Stimulated activated CD4-positive, alpha-beta T cell treated with anti-CD3 and anti-CD28 coated beads, TNF-alpha, amount 100 ng/mL, for 48 hours (primary cell): ENCODE results near the gene OR5H1.
"Not testable (repeated sequence)": the region's sequence is repeated elsewhere in the genome, so short reads cannot be mapped to it uniquely, and the experiment has no call there.

Experiments
- DNase-seq, 3 donors: peaks; one replicate each; pipeline ENCODE4 v3.0.0-alpha.2; 2020; ENCODE audit warnings: low read depth in 3 of 3

Gene OR5H1

DNA sequence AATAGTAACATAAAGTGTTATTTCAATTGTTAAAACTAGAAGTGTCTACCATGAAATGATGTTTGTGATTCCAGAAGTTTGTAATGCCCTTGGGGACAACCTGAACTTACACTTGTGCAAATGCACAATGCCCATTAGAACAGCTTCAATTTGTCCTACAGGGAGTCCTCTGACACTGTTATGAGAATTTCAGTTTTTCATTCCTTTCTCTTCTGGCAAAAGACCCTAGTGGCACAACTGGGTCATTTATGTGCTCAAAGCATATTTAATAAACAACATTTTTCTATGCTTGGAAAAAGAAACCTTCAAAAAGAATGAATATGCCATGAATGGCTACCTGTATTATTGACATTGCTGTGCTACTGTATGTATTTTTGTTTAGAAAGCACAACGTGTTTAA lies at the start of gene OR5H1:
TSS of gene OR5H1 (plus strand) at position 301 of the 400 bp plus-strand sequence. CDS start 1,977 bp downstream, outside the sequence.
- no peak for DNase-seq

DNA sequence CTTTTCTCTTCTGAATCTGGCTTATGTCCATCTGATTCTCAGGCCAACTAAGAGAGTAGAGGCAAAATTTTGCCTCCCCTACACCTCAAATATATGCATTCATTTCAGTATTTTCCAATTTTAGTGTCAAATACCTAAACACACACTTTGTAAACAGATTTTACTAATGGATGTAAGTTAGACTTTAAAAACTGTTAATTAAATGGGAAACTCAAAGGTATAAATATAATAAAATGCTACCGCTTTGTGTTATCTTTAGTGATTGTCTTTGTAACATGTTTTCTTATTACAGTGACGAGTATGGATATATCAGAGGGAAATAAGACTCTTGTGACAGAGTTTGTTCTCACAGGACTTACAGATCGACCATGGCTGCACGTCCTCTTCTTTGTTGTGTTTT lies 43.6 kb upstream of the OR5H1 start, which contains the start of gene OR5AC2:
TSS of gene OR5AC2 (plus strand) at position 301 of the 400 bp plus-strand sequence. CDS start at position 301, 0 bp downstream.
- no peak for DNase-seq

DNA sequence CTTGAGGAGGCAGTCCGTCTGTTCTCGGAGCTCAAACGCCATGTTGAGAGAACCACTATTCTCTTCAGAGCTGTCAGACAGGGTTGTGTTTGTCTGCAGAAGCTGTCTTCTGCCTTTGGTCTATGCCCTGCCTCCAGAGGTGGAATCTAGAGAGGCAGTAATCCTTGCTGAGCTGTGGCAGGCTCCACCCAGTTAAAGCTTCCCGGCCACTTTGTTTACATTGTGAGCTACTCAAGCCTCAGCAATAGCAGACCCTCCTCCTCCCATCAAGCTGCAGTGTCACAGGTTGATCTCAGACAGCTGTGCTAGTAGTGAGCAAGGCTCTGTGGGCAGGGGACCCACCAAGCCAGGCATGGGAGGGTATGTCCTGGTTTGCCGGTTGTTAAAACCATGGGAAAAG lies 34.6 kb upstream of the OR5H1 start:
- DNase-seq: no peak

DNA sequence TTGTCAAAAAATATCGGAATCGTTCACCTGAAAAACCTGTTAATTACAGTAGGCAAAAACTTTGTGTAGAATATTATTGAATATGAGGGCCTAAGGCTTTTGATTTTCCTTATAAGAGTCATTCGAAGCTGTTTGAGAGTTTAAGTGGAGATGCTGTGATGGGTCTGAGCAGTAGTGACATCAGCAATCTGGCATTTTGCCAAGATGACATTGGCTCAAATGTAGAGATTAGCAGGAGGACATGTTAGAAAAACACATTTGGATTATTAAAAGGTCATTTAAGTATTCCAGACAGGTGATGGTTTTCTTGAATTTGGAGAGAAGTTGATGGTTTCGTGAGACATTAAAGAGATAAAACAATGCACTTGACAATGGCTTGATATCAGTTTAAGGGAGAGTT lies 30.7 kb upstream of the OR5H1 start:
- DNase-seq: no peak

DNA sequence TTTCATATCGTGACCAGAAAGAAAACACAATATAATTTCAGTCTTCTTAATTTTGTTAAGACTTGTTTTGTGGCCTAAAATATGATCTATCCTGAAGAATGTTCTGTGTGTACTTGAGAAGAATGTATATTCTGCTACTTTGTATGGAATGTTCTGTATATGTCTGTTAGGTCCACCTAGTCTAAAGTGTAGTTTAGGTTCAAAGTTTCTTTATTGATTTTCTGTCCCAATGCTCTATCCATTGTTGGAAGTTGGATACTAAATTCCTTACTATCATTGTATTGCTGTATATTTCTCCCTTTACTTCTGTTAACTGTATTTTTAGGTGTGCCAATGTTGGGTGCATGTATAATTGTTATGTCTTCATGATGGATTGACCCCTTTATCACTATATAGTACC lies 22.4 kb upstream of the OR5H1 start:
- DNase-seq: no peak

DNA sequence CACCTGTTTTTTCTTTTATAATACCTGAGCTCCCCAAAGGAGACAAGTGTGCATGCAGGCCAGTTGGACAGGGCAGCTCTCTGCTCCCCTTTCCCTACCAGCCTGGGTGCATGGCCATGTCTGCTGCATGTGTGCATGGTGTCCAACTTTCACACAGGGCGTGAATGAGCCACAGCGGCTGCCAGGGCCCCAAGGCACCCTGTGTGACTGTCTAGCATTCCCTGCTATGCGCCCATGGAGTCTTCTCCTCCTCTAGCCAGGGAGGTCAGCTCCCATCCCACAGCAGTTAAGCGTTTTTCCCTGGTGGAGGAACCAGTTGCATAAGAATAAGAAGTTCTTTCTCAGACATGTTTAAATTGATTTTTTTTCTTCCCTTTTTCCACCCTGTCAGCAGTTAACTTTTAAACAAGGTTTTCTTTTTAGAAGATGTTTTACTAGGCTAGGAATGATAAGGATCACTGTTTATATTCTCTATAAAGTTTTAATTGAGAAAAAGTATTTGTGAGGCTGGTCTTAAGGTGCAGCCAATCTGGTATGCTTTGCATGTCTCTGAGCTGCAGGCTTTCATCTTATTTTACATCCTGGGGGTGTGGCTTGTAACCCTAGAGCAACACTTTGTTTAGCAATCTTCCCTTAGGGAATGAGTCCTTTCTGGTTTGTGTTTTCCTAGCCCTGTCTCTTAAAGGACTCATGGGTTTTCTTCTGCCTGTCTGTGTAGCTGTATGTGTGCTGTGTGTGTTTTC lies 20.5 kb upstream of the OR5H1 start:
- DNase-seq: no peak

DNA sequence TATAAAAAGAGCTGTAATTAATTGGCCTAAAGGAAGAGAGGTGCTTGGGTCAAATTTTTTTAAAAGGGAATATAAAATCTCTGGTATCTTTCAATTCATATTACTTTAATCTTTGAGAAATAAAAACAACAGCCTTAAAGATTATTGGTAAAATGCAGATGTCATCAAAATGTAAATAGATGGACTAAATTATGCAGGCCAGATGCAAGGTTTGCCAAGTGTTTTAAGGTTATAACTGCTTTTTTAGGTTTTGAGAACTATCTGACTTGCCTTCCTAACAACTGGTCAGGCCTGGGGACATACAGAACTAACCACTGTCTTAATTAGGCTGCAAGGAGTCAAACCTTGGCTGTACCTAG lies 20.0 kb upstream of the OR5H1 start:
- no peak for DNase-seq

DNA sequence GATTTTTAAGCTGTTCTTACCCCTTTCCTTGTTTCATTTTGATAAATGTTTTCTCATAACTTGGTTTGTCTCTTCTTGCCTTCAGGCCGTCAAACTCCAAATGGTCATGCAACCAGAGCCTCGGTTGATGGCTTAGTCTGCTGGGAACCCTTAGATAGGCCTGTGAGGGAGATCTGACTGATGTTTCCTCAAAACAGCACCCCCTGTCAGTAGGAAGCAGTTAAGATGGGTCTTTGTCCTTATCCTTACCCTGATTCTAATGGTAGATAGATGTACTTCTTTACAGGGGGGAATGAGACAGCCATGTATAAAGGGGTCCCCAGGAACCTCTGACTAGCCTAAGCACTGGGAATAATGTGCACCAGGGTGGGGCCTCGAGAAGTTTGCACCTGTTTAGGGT lies 16.3 kb upstream of the OR5H1 start:
- DNase-seq: no peak

DNA sequence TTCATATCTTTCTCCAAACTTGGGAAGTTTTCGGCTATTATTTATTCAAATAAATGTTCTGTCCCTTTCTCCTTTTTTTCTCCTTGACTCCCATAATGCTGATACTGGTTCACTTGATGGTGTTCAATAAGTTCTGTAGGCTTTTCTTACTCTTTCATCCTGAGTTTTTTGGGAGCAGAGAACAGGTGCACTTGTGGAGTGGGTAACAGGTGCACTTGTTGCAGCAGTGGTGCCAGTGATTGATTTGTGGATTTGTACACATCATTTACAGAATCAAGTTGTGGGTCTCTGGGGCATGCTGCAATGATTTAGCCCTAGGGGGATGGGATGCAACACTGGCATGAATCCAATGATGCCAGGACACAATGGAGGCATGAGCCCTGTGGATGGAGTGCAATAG lies 14.8 kb upstream of the OR5H1 start:
- DNase-seq: no peak

DNA sequence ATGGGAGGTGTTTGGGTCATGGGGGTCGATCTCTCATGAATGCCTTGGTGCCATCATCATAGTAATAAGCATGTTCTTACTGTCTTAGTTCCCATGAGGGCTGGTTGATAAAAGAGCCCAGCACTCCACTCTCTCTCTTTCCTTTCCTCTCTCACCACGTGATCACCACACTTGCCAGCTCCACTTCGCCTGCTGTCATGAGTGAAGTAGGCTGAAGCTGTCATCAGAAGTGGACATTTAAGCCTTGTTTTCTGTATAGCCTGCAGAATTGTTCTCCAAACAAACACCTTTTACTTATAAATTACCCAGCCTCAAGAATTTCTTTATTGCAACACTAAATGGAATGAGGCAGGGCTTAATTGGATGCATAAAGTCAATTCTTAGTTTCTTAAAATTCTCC lies 6.1 kb downstream of the OR5H1 start:
- DNase-seq: no peak

DNA sequence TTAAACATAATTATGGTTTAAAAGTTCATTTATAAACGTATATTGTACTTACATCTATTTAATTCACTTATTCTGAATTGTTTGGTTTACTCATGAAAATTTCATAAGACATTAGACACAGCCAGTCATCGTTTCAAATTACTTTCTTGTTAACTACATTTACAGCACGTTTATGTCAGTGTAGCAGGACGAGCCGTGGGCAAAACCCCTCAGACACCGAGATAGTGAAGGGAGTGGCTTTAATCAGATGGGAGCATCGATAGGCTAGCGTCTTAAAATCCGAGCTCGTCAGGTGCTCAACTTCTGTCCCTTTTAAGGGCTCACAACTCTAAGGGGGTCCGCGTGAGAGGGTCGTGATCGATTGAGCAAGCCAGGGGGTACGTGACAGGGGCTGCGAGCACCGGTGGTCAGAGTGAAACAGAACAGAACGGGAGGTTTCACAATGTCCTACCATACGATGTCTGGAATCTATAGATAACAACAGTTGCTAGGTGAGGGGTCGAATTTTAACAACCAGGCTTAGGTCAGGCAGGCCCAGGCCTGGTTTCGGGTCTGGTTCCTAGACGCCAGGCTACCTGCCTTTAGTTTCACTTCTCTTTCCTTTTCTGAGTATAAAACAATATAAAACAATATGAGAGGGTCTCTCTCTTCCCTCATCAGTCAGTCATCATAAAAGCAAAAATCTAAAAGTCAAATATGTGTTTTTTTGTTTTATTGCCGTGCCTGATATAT lies 7.5 kb downstream of the OR5H1 start:
- DNase-seq: not testable (repeated sequence)

DNA sequence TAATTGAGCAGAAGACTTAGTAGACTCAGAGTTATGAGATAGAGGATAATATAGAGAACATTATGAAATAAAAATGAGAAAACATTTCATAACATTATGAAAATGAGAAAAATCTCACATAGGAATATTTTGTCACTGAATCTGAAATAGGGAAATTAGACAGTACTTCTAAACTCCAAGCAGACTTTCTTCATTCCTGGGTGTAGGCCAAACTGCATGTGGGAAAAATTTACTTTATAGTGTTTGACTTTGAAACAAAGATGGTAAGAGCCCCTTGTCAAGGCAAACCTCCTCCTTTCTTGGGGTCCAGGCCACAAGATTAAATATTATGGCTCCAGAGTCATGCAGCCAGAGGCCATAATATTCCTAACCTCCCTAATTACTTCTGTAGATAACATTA lies 10.0 kb downstream of the OR5H1 start:
- DNase-seq: no peak

DNA sequence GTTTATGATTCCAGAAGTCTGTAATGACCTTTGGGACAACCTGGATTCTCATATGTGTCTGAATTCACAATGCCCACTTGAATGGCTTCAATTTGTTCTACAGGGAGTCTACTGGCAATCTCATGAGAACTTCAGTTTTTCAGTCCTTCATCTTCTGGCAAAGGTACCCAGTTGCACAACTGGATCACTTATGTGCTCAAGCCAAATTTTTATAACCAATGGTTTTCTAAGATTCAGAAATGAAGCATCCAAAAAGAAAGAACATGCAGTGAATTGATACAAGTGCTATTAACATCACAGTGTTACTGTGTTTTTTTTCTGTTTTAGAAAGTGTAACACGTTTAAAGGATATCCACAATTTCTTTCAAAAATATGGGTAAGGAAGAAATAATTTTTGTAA lies 16.7 kb downstream of the OR5H1 start, which contains the start of gene OR5H14:
TSS of gene OR5H14 (plus strand) at position 301 of the 400 bp plus-strand sequence. CDS start 1,907 bp downstream, outside the sequence.
- no peak for DNase-seq

DNA sequence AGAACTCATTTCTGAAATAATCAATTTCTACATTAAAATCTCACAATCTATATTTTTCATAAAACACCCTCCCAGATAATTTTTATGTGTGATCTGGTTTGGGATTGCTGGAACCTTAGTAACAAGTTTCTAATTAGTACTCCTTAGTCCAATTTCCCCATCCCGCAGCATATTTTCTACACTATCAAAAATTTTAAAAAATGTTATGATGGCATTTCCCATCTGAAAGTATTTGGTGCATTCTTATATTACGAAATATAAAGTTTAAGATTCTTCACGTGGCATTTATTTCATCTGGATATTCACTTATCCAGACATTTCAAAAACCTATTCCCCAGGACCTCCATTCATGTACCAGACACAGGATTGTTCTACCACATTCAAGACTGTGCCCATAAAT lies 18.2 kb downstream of the OR5H1 start:
- no peak for DNase-seq

DNA sequence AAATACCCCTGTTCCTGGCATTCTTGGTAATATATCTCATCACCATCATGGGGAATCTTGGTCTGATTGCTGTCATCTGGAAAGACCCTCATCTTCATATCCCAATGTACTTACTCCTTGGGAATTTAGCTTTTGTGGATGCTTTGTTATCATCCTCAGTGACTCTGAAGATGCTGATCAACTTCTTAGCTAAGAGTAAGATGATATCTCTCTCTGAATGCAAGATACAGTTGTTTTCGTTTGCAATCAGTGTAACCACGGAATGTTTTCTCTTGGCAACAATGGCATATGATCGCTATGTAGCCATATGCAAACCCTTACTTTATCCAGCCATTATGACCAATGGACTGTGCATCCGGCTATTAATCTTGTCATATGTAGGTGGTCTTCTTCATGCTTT lies 18.9 kb downstream of the OR5H1 start:
- not testable (repeated sequence) for DNase-seq

DNA sequence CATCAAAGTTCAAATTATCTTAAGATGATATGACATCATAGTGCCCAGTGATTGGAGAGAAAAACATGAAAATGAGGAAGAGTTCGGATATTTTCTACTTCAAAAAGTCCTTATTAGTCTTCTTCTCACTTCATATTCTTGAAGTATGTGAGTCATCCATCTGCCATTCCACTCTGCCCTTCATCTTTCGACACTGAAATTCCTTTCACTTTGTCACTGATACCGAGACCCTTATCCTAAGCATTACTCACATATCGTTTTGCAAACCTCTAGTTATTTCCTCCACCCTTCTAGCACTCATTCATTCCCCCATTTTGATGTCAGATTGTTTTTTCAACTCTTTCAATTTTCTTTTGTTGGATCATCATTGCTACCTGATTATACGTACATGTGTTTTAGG lies 20.7 kb downstream of the OR5H1 start:
- no peak for DNase-seq

DNA sequence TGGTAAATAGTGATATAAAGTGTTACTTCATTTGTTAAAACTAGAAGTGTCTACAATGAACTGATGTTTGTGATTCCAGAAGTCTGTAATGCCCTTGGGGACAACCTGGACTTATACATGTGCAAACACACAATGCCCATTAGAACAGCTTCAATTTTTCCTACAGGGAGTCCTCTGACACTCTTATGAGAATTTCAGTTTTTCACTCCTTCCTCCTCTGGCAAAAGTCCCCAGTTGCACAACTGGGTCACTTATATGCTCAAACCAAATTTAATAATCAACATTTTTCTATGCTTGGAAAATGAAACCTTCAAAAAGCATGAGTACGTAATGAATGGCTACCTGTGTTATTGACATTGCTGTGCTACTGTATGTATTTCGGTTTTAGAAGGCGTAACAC lies 35.9 kb downstream of the OR5H1 start, which contains the start of gene OR5H15:
TSS of gene OR5H15 (plus strand) at position 301 of the 400 bp plus-strand sequence. CDS start 2,004 bp downstream, outside the sequence.
- DNase-seq: no peak

DNA sequence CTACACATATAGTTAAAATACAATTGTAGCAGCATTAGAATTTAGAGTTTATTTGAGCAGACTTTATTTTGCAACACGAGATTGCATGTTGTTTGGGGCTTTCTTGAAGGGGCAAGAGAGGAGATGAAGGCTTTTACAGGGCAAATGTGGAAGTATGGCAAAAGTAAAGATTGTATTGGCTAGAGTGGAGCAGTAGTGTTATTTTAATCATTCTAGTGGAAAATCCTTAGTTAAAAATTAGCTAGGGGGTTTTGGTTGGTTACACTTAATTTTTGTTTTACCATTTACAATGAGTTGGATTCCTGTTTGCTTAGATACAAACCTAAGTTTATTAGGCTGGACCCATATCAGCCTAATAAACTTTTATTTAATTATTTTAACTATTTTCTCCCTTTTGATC lies 40.5 kb downstream of the OR5H1 start:
- DNase-seq: no peak

DNA sequence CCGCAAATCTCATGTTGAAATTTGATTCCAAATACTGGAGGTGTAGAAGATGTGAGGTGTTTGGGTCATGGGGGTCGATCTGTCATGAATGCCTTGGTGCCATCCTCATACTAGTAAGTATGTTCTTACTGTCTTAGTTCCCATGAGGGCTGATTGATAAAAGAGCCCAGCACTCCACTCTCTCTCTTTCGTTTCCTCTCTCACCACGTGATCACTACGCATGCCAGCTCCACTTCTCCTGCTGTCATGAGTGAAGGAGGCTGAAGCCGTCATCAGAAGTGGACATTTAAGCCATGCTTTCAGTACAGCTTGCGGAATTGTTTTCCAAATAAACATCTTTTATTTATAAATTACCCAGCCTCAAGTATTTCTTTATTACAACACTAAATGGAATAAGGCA lies 42.1 kb downstream of the OR5H1 start:
- DNase-seq: no peak

DNA sequence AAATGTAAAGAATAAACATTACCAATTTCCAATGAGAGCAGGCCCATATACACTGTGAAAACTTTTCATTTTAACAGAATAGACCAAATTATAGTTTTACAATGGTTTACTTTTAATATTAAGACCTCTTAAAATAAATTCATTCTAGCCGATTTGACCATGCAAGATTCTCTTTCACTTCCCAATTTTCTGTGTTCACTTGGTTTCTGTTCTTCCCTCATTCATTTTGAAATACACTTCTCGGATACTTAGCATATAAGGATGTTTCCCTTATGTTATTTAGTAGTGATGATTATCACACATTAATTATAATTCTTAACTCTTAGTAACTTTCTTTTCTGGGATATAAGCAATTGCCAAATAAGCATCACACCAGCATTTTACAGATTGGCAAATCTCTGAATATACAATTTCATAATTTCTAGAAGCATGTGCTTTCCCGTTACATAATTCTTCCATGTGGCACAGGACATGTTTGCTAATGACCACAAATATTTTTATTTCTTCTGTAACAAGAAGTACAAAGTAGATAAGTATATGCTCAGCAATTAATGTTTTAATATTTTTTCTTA lies 49.9 kb downstream of the OR5H1 start:
- no peak for DNase-seq

DNA sequence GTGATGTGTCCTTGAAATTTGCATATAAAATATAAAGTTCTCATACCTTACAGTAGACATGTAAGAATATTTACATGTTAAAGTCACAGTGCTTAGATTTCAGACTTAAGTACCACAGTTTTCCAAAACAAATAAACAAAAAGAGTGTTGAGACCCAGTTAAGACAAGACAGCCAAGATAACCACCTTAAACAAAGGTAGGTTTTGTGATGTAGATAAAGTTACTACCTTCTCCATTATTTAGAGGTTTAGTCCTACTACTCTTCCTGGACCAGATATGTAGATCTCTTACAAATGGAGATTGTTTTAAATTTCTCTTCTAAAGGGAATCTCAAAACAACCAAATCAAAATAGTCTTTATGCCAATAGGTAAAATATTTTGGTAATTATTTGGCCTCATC lies 51.7 kb downstream of the OR5H1 start:
- DNase-seq: no peak

DNA sequence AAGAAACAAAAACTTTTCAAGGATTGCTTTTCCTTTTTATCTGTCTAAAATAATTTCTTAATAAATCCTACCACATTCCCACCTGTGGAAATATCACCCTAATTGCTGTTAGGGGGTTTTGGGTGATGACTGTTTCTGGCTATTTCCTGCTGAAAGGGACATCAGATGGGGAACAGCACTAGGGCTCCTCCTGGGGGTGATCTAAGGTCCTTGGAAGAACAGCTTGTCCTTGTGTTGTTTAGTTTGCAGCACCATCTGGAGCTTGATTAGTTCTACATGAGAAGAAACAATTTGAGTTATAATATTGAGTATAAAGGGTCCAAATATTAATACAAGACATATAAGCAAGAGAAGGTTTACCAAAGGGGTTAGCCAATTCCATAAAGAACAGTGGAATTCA lies 54.7 kb downstream of the OR5H1 start:
- no peak for DNase-seq
